Measurements from ENCODE around the gene INPP5E. TPM values are rescaled to one million over a fixed set of nuclear protein-coding genes. Genes with fewer than 3 reads are reported as not detected.

Gene INPP5E
- total RNA-seq, 2 donors from 2014 or later = 11.9 to 12.5 TPM

GRCh38 chr9:136401173-136401922, 38.3 kb downstream of the INPP5E start:
- peaks cover 13 to 22% of the 10 kb centered on the region in 2 donors for H3K4me1 ChIP-seq (ENCODE audit: control insufficient read depth in 1 of 2, low read depth in 2 of 2)
- no peaks in the 10 kb centered on the region for H3K9me3 ChIP-seq
- peaks cover 19% of the 10 kb centered on the region for H3K36me3 ChIP-seq
- no peaks in the 10 kb centered on the region for H3K27me3 ChIP-seq (replicated peaks; ENCODE audit: insufficient read depth)
- H3K27ac ChIP-seq = no peak overlapping the region
- no peak overlapping the region for H3K4me3 ChIP-seq
- ATAC-seq (ENCODE audit: insufficient number of reproducible peaks, low FRiP score, low read depth) = no peak
- TF ChIP-seq CTCF (IDR thresholded peaks at IDR 0.05) = no peak
- no peak for DNase-seq (ENCODE audit: low spot score)

GRCh38 chr9:136400038-136400834, 39.4 kb downstream of the INPP5E start, which contains the start of gene SNAPC4:
Gene SNAPC4 (minus strand): TSS chr9:136400170. CDS start chr9:136398428, 1,742 bp downstream.
- peak; percentile 91 for TF ChIP-seq CTCF (IDR thresholded peaks at IDR 0.05)
- ATAC-seq (ENCODE audit: insufficient number of reproducible peaks, low FRiP score, low read depth) = peak; percentile 75

DNA sequence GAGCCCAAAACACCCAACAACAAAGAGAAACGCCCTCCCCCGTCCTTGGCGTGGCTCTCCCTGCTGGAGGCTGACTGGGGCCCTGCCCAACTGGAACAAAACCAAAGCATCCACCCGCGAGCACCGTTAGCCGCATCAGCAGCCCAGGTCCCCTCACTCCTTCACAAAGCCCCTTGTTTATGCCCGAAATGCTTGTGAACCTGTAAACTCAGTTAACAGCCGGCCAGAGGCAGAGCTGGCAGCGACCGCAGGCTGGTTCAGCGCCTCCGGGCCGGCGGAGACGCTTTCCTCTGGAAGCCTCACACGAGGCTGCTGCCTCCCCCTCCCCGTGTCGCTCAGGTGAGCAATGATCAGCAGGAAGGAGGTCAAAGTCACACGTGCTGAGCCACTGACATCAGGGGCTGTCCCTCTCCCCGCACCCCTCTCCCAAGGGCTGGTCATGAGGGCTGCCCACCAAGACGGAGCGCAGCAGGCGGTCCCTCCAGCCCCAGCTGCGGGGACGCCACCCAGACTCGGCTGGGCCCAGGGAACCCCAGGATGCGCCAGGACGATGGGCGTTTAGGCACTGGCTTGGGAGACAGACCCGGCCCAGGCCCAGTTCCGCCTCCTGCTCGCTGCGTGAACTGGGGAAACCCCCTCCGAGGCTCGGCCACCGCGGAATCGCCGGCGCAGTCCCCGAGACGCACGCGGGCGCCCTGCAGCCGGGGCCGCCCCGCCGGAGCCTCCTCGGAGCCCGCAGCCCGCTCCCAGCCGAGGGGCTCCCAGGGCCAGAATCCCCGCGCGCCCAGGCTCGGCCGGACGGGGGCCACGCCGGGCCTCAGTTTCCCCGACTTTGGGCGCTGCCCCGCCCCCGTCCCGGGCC, 40.2 kb downstream of the INPP5E start:
- Histone ChIP-seq H3K36me3 (peaks cover 28% of the 10 kb centered on the region), H3K9me3 (no peaks in the 10 kb centered on the region), H3K27ac (no peak overlapping the region), H3K4me3 (peak overlapping the region; percentile 90), H3K4me1 (ENCODE audit: control insufficient read depth in 1 of 2, low read depth in 2 of 2) (peaks cover 13 to 22% of the 10 kb centered on the region in 2 donors), H3K27me3 (replicated peaks; ENCODE audit: insufficient read depth) (no peaks in the 10 kb centered on the region)
- TF ChIP-seq CTCF (IDR thresholded peaks at IDR 0.05) = no peak
- no peak for DNase-seq (ENCODE audit: low spot score)
- no peak for ATAC-seq (ENCODE audit: insufficient number of reproducible peaks, low FRiP score, low read depth)

More at GRCh38 chr9:136400038-136400834, 39.4 kb downstream of the INPP5E start, which contains the start of gene SNAPC4:
- Histone ChIP-seq H3K27me3 (replicated peaks; ENCODE audit: insufficient read depth) (no peaks in the 10 kb centered on the region), H3K27ac (peak within 1 kb of the TSS in 1 of 2 donors; percentile 27), H3K36me3 (peaks cover 22% of the 10 kb centered on the region), H3K9me3 (no peaks in the 10 kb centered on the region), H3K4me1 (ENCODE audit: control insufficient read depth in 1 of 2, low read depth in 2 of 2) (peaks cover 13 to 22% of the 10 kb centered on the region in 2 donors), H3K4me3 (peak within 1 kb of the TSS; percentile 90)
- peak; percentile 30 for DNase-seq (ENCODE audit: low spot score)

DNA sequence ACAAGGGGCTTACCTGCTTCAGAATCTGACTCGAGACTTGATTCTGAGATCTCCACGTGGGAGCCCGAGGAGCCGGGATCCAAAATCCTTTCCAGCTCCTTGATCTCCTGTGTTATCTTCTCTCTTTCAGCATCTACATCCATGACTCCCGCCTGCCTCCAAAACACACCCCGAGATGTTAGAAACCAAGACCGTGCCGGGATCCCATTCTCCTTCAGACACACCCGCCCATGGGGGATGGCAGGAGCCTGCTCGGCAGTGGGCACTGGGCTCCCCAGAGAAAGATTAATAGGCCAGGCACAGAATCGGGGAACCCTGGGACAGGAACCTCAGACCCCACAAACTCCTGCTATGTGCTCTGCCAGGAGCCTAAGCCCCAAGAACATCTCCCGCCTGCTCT, 41.4 kb downstream of the INPP5E start:
- no peak for TF ChIP-seq CTCF (IDR thresholded peaks at IDR 0.05)
- Histone ChIP-seq H3K36me3 (peaks cover 36% of the 10 kb centered on the region), H3K4me3 (no peak overlapping the region)

More for the DNA sequence above, 41.4 kb downstream of the INPP5E start:
- no peaks in the 10 kb centered on the region for H3K9me3 ChIP-seq
- DNase-seq (ENCODE audit: low spot score) (no peak), ATAC-seq (ENCODE audit: insufficient number of reproducible peaks, low FRiP score, low read depth) (no peak)
- no peak overlapping the region for H3K27ac ChIP-seq
- H3K4me1 ChIP-seq (ENCODE audit: control insufficient read depth in 1 of 2, low read depth in 2 of 2) = peaks cover 13 to 22% of the 10 kb centered on the region in 2 donors
- H3K27me3 ChIP-seq (replicated peaks; ENCODE audit: insufficient read depth) = no peaks in the 10 kb centered on the region
